ENCODE results near the gene MECP2.
A peak's percentile ranks its signal among the peaks of the same experiment; 100 is the strongest.

MECP2 gene

GRCh38 chrX:154061801-154062200, 35.7 kb downstream of the MECP2 start:
- DNase-seq (ENCODE audit: low spot score), result no peak

GRCh38 chrX:154059729-154060245, 37.7 kb downstream of the MECP2 start:
- no peak for DNase-seq (ENCODE audit: low spot score)

GRCh38 chrX:154059231-154059630, 38.3 kb downstream of the MECP2 start:
- DNase-seq (ENCODE audit: low spot score), result no peak

- DNase-seq (ENCODE audit: low spot score), result no peak
Observed at GRCh38 chrX:154058214-154058997, 39.1 kb downstream of the MECP2 start.

GRCh38 chrX:154057791-154058190, 39.7 kb downstream of the MECP2 start:
- DNase-seq (ENCODE audit: low spot score), result no peak

GRCh38 chrX:154056770-154057241, 40.7 kb downstream of the MECP2 start:
- no peak for DNase-seq (ENCODE audit: low spot score)

- DNase-seq (ENCODE audit: low spot score), result peak; percentile 70
Observed at GRCh38 chrX:154051201-154051810, 46.2 kb downstream of the MECP2 start.

- DNase-seq (ENCODE audit: low spot score), result no peak
Observed at GRCh38 chrX:154050113-154050495, 47.4 kb downstream of the MECP2 start.

GRCh38 chrX:154049209-154050112, 48.1 kb downstream of the MECP2 start:
- DNase-seq (ENCODE audit: low spot score), result no peak

- no peak for DNase-seq (ENCODE audit: low spot score)
Observed at GRCh38 chrX:154048398-154048797, 49.1 kb downstream of the MECP2 start.

GRCh38 chrX:154046940-154047610, 50.4 kb downstream of the MECP2 start:
- no peak for DNase-seq (ENCODE audit: low spot score)

GRCh38 chrX:154046031-154046781, 51.3 kb downstream of the MECP2 start:
- DNase-seq (ENCODE audit: low spot score), result no peak

GRCh38 chrX:154044091-154044490, 53.4 kb downstream of the MECP2 start:
- DNase-seq (ENCODE audit: low spot score), result no peak

GRCh38 chrX:154043003-154043763, 54.3 kb downstream of the MECP2 start:
- DNase-seq (ENCODE audit: low spot score), result no peak

GRCh38 chrX:154040863-154041262, 56.7 kb downstream of the MECP2 start:
- no peak for DNase-seq (ENCODE audit: low spot score)

GRCh38 chrX:154040307-154040756, 57.2 kb downstream of the MECP2 start:
- DNase-seq (ENCODE audit: low spot score), result no peak

- DNase-seq (ENCODE audit: low spot score), result no peak
Observed at GRCh38 chrX:154039577-154039976, 57.9 kb downstream of the MECP2 start.

GRCh38 chrX:154038656-154039055, 58.9 kb downstream of the MECP2 start:
- no peak for DNase-seq (ENCODE audit: low spot score)

- DNase-seq (ENCODE audit: low spot score), result no peak
Observed at GRCh38 chrX:154037754-154038153, 59.8 kb downstream of the MECP2 start.

GRCh38 chrX:154036513-154036912, 61.0 kb downstream of the MECP2 start:
- no peak for DNase-seq (ENCODE audit: low spot score)
